Activated T-cell treated with anti-CD3 and anti-CD28 coated beads for 1 hour (primary cell): ENCODE results near the gene ITPR1.

Source experiments
- DNase-seq: peaks from one replicate; pipeline ENCODE4 v3.0.0-alpha.2; 2020; ENCODE audit warnings: low read depth

The ITPR1 gene

DNA sequence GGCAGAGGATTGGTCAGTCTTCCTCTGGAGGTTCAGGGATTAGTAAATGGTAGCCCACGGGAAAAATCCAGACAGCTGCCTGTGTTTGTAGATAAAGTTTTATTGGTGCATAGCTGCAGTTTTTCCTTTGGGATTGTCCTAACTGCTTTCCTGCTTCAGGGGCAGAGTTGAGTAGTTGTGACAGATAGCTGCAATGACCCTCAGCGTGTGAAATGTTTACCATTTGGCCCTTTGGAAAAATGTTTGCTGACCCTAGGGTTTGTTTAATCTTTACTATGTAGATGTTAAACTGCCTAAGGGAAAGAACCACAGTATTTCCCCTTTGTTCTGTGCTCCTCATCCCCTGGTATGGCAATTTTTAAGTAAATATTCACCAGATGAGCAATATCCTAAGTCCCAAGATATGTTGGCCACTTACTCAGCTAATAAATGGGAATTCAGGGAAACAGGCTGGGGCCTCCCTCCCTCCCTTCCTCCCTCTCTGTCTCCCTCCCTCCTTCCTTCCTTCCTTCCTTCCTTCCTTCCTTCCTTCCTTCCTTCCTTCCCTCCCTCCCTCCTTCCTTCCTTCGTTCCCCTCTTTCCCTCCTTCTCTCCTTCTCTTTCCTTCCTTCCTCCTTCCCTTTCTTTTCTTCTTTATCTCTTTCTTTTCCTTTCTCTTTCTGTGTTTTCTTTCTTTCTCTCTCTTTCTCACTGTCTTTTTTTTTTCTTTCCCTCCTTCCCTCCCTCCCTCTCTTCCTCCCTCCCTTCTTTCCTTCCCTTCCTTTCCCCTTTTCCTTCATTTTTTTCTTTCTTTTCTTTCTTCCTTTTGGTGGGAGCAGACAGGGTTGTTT, 251.5 kb downstream of the ITPR1 start:
- no peak for DNase-seq

GRCh38 chr3:4745235-4745610, 252.1 kb downstream of the ITPR1 start:
- DNase-seq = no peak

DNA sequence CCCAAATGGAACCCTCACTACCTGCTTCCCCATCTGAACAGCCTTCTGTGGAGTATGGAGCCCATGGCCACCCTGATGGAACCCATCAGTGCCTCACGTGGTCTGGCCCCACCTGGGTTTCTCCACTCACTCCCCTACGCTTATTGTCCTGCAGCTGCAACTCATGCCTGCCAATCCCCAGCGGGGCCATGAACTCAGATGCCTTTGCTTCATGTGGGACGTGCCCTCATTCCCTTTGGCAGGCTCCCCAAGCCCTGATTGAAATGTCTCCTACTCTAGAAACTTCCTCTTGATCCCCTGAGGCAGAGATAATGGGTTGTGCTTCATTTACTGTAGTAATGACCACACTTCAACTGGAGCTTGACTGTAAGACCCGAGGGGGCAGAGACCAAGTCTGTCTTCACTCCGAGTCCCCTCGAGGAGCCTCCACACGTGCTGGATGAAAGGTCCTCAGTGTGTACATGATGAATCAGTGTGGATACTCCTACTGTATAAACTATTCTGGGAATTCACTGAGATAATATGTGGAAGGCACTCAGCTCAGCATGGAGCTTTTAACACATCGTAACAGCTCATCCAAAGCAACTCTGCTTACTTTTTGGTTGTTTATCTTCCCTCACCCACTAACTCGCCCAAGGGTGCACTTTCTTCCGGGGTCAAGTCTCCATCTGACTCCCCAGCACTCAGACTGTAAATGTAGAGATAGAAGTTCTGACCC, 253.3 kb downstream of the ITPR1 start:
- DNase-seq = no peak

GRCh38 chr3:4748127-4748526, 255.0 kb downstream of the ITPR1 start:
- no peak for DNase-seq

DNA sequence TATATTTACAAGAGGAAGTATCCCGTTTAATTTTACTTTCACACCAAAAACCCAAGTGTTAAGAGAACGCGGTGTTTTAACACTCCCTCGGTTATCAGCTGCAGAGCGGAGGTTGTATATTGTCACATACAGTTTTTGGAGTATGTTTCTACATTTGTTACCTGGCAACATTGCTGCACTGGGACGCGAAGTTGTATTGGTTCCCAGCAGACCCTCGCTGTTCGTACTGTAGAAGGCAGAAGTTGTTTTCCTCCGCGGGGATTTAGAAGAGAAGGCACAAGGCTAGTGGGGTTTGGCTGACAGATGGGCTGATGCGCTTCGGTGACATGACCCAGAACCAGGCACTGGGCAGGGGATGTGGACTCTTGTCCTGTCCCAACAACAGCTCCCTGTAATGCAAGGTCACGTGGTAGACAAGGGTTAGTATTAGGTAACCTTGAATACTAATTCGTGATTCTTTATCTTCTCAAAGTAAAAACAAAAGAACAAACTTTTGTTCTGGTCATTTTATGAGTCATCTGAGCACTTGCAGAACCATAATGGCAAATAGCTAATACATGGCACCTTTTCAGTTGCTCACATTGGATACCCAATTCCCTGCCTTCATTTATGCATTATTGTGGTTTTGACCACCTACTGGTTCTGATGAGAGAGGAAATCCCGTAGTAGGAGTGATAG, 255.7 kb downstream of the ITPR1 start:
- DNase-seq = no peak

- DNase-seq = no peak
These were observed 256.4 kb downstream of the ITPR1 start for GRCh38 chr3:4749567-4750002.

DNA sequence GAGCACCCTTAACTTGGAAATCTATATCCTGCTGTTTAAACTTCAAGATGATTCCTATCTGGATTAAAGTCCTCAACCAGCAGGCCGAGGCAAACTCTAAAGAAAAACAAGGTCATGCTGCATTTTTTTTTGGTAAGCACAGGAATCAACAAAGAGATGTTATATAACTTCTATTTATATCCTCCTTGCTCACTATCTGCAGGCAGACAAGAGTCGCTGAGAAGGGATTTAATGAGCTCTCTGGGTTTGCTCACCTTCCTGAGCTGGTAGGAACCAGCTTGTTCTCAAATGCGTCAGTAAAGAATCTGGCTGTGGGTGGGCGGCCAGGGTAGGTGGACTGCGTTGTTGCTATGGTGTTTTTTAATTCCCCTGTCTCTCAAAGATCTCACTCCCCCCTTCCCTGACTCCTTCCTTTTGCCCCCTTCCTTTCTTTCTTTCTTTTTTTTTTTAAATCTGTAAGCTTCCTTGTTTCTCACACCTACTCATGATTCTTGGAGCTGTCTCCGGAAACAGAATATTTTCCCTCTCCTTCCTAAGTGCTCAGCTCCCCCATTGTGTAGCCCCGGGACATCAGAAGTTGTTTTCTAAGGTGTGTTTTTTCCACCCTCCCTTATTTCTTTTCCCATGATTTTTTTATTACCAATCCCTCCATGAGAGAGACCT, 257.3 kb downstream of the ITPR1 start:
- no peak for DNase-seq

DNA sequence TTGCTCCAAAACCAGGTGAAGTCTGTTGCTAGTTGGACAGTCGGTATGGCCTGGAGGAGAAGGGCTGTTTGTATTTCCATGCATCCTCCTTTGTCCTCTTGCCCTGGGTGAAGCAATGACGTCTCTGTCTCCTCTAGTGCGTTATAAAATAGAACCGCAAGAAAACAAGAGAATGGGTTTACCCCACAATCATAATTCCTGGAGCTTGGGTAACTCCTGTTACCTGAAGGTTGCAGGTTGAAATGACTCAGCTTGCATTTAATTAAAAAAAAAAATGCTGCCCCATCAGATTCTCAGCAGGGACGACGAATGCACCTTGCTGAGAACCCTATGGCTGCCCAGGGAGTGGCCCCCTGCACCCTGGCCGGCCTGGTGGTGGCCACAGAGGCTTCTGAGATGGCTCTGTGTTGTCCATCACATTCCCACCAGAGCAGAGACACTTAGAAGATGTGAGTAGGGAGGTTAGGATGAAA, 257.9 kb downstream of the ITPR1 start:
- no peak for DNase-seq

DNA sequence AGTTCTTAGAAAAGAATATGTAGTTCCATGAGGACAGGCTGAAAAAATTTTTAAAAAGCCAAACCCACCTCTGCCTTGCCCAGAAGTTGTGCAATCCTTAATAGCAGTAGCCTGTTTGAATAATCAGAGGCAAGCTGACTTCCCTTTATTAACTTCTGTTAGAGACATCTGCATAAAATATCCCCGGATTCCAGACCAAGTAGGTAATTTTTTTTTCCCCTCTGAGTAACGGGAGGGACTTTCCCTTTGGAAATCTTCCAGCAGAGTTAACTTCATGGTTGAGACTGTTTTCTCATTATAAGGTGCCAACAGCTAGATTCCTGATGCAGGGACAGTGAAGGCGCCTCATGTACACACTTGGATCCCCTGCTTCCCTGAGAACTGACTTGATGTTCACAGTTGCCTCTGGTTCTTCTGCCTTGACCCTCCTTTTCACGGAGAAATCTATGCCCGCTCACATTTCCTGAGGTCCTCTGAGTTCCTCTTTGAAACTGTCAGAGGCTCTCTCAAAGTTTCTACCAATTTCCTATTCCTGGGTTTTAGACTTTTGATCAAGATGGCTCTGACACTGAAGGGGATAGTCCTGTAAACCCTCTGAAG, 258.5 kb downstream of the ITPR1 start:
- DNase-seq = no peak

- no peak for DNase-seq
These were observed 259.3 kb downstream of the ITPR1 start for GRCh38 chr3:4752201-4753072.

DNA sequence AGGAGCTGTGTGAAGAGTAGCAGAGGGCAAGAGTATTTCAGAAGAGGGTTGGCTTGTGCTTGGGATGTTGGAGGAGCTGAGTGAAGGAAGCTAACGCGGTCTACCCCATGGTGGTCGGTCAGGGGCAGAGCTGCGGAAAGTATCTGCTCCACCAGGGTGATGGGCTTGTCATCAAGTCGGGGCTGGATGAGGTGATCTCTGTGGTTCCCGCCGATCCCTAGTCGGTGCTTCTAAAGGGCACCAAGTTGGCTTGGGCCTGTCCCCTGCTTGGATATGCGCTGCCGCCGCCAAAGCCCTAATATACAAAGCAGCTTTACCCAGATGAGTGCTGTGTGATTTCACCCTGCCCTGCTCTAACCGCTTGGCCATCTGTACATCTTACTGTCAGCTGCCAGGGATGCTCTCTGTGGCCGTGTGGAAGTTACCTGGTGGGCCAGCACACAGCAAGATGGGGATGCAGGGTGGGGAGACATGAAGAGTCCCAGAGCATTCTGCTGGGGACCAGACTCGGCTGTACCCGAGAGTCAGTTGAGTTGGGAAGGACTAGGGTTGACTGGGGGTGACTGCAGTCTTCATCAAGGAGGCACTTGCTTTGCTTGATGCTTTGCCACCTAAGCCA, 260.0 kb downstream of the ITPR1 start:
- DNase-seq = no peak

DNA sequence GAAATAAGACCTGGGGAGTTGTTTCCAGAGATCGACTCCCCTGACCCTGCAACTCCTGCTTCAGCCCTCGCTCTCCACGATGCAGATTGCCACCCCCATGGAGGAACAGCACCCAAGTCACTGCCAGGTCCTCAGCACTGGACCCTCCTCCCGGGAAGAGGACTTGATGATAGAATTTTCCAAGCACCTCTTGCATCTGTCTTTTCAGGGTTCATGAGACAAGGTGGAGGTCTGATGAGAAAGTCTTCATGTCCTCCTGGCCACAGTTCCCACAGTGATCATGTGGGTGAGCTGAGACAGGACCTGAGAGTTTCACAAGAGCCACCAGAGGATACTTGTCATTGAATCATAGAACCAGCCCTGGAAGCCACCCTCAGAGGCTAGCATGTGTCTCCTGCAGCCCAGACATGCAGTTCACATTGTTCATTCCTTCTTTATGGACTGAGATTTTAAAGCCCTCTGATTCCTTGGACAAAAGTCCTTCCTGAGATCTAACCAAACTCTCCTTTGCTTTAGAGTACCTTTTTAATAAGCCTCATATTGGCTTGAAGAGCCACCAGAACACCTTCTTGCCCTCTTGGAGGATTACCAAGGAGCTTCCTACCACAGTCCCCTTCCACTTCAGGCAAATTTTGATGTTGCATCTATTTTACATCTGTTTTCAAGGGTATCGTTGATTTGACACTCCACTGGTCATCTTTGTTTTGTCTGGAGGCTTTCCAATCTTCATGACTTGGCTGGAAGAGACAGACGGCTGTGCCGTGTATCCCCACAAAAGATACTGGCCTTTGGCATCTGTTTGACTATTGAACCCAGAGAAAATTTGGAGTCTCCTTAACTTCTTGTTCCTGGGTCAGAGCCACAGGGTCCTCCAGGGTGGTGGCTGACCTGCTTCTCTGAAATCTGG, 261.3 kb downstream of the ITPR1 start:
- DNase-seq = no peak

DNA sequence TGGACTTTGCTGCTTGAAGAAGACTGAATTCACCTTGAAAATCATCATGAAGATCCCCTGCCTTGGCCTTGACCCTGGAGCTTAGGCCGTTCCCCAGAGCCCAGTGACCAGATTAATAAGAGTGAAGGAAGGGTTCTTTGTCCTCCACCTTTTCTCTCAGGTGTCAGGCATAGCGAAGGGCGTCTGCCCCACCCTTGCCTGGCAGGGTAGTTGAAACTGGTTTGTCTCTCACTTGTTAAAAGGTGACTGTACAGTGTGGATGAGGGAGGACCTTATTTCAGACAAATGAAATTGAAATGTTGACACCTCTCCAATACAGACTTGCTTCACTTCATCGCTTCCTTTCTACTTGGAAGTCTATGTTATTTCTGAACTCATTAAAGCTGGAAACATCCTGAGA, 262.4 kb downstream of the ITPR1 start:
- DNase-seq = no peak

- no peak for DNase-seq
These were observed 263.1 kb downstream of the ITPR1 start for GRCh38 chr3:4756057-4756775.

- DNase-seq = no peak
These were observed 263.9 kb downstream of the ITPR1 start for GRCh38 chr3:4756855-4757574.

GRCh38 chr3:4757575-4758248, 264.6 kb downstream of the ITPR1 start:
- DNase-seq = no peak

GRCh38 chr3:4758249-4758860, 265.2 kb downstream of the ITPR1 start:
- DNase-seq = no peak
